Activated B cell treated with CpG ODN at 0.5 μM for 24 hours (primary cell): ENCODE measurements around the gene LAMB3. TPM values are rescaled to one million over a fixed set of nuclear protein-coding genes. Genes with fewer than 3 reads are reported as not detected.

Experiments
- ATAC-seq: fragments of 200-7000 bp; cut with Tn5 transposase; one replicate; pipeline ENCODE4 v1.10.0; 2021; ENCODE audit warnings: low read depth, mild to moderate bottlenecking, moderate library complexity
- CTCF ChIA-PET: fragments of 350-600 bp; sonication (Branson Sonifier 250); formaldehyde crosslinking; loops from one replicate; lab custom pipeline; 2021; ENCODE audit warnings: antibody characterized with exemption; lab: Charles Lee
- POLR2A ChIA-PET: fragments of 350-600 bp; sonication (Branson Sonifier 250); formaldehyde crosslinking; loops from one replicate; lab custom pipeline; 2021; ENCODE audit warnings: antibody characterized with exemption; lab: Charles Lee
- DNase-seq: peaks from one replicate; pipeline ENCODE4 v3.0.0; 2022
- H3K27ac Mint-ChIP-seq: one replicate; pipeline ENCODE4 v1.8.0; 2020; ENCODE audit warnings: mixed read lengths
- H3K27me3 Mint-ChIP-seq: one replicate; pipeline ENCODE4 v1.8.0; 2021; ENCODE audit warnings: mixed read lengths
- H3K36me3 Mint-ChIP-seq: one replicate; pipeline ENCODE4 v1.8.0; 2021; ENCODE audit warnings: low read depth, mixed read lengths
- H3K4me1 Mint-ChIP-seq: one replicate; pipeline ENCODE4 v1.8.0; 2021; ENCODE audit warnings: mixed read lengths
- H3K4me3 Mint-ChIP-seq: one replicate; pipeline ENCODE4 v1.8.0; 2020; ENCODE audit warnings: mild to moderate bottlenecking, mixed read lengths
- H3K9me3 Mint-ChIP-seq: one replicate; pipeline ENCODE4 v1.8.0; 2020; ENCODE audit warnings: mixed read lengths
- CTCF ChIP-seq: fragments of 200-600 bp; IDR thresholded peaks from one replicate; pipeline ENCODE4 v1.8.0; 2022; ENCODE audit warnings: antibody characterized with exemption, mild to moderate bottlenecking
- intact Hi-C: fragments of 100-400 bp; cut with micrococcal nuclease; formaldehyde crosslinking; loops from one replicate; pipeline ENCODE4 v1.15.1; 2024
- total RNA-seq: library from RNA; stranded (reverse); gene quantifications from 2 replicates; pipeline ENCODE4 v1.2.3, GENCODE V29; 2022

Gene LAMB3
- total RNA-seq, 1 donor from 2014 or later = 0.35 TPM

- no peaks in the 10 kb centered on the region for H3K9me3 Mint-ChIP-seq
- H3K36me3 Mint-ChIP-seq = no peaks in the 10 kb centered on the region
- CTCF ChIA-PET = interaction anchor here (1.5 kb wide), 1 partner anchor 12 kb away, joined by 4 read pairs; no protein-coding TSS in a partner anchor
- intact Hi-C loops = no loop called here
- no peak for TF ChIP-seq CTCF
- no peaks in the 10 kb centered on the region for H3K4me1 Mint-ChIP-seq
- H3K4me3 Mint-ChIP-seq = no peak overlapping the region
- no peak for DNase-seq
- peaks cover 10% of the 10 kb centered on the region for H3K27me3 Mint-ChIP-seq
- no peak overlapping the region for H3K27ac Mint-ChIP-seq
- POLR2A ChIA-PET = no interaction called here
- no peak for ATAC-seq
These were observed 26.4 kb downstream of the LAMB3 start for GRCh38 chr1:209625791-209626285.

- H3K27ac Mint-ChIP-seq = no peak overlapping the region
- POLR2A ChIA-PET = interaction anchor here (0.6 kb wide), 2 partner anchors 15 to 1799 kb away, joined by 4 to 6 read pairs; no protein-coding TSS in a partner anchor
- H3K9me3 Mint-ChIP-seq = no peaks in the 10 kb centered on the region
- H3K27me3 Mint-ChIP-seq = peaks cover 10% of the 10 kb centered on the region
- ATAC-seq (no peak), DNase-seq (no peak)
- no peaks in the 10 kb centered on the region for H3K4me1 Mint-ChIP-seq
- TF ChIP-seq CTCF = no peak
- no peak overlapping the region for H3K4me3 Mint-ChIP-seq
- CTCF ChIA-PET = interaction anchor here (0.8 to 2.3 kb wide), 6 partner anchors 10 to 63 kb away, joined by 3 to 8 read pairs (median 4); no protein-coding TSS in a partner anchor
- intact Hi-C loops = no loop called here
- H3K36me3 Mint-ChIP-seq = no peaks in the 10 kb centered on the region
These were observed 27.4 kb downstream of the LAMB3 start for GRCh38 chr1:209624558-209625549.

- ChIA-PET CTCF (interaction anchor here (0.8 to 2.3 kb wide), 3 partner anchors 11 to 54 kb away, joined by 4 to 8 read pairs (median 5); no protein-coding TSS in a partner anchor), POLR2A (no interaction called here)
- Mint-ChIP-seq H3K36me3 (no peaks in the 10 kb centered on the region), H3K4me1 (no peaks in the 10 kb centered on the region), H3K27ac (no peak overlapping the region), H3K27me3 (peaks cover 7% of the 10 kb centered on the region), H3K4me3 (no peak overlapping the region), H3K9me3 (no peaks in the 10 kb centered on the region)
- no peak for ATAC-seq
- TF ChIP-seq CTCF = no peak
- intact Hi-C loops = no loop called here
- DNase-seq = no peak
These were observed 29.1 kb downstream of the LAMB3 start for GRCh38 chr1:209622841-209623829.

GRCh38 chr1:209621741-209622655 lies 30.2 kb downstream of the LAMB3 start:
- ATAC-seq = no peak
- no peaks in the 10 kb centered on the region for H3K9me3 Mint-ChIP-seq
- peaks cover 4% of the 10 kb centered on the region for H3K27me3 Mint-ChIP-seq
- CTCF ChIA-PET = no interaction called here
- DNase-seq = no peak
- no peaks in the 10 kb centered on the region for H3K36me3 Mint-ChIP-seq
- POLR2A ChIA-PET = no interaction called here
- TF ChIP-seq CTCF = no peak
- no peak overlapping the region for H3K4me3 Mint-ChIP-seq
- H3K27ac Mint-ChIP-seq = no peak overlapping the region
- no peaks in the 10 kb centered on the region for H3K4me1 Mint-ChIP-seq
- intact Hi-C loops = no loop called here
